Panc1 (cell line): ENCODE results near the gene B4GALNT4. TPM values are rescaled to one million over a fixed set of nuclear protein-coding genes. Genes with fewer than 3 reads are reported as not detected.
A peak's percentile ranks its signal among the peaks of the same experiment; 100 is the strongest.

Experiments used
- ATAC-seq: fragments of 200-7000 bp; cut with Tn5 transposase; 2 replicates; pipeline ENCODE4 v1.9.1; 2020; ENCODE audit warnings: mild to moderate bottlenecking, moderate library complexity
- BruUV-seq: library from RNA; stranded (reverse); fragments of 400-500 nt; replicated peaks from 2 replicates; lab custom pipeline; 2021; lab: Mats Ljungman, UMichigan
- CTCF ChIA-PET: fragments of 300-600 bp; sonication (Branson Sonifier 250); formaldehyde crosslinking; loops from one replicate; lab custom pipeline; 2022; ENCODE audit warnings: antibody characterized with exemption; lab: Charles Lee
- POLR2A ChIA-PET: fragments of 300-600 bp; sonication (Branson Sonifier 250); formaldehyde crosslinking; loops from one replicate; lab custom pipeline; 2022; ENCODE audit warnings: antibody characterized with exemption; lab: Charles Lee
- DNase-seq: peaks from one replicate; pipeline ENCODE4 v3.0.0-alpha.2; 2010; ENCODE audit warnings: low read depth, low spot score
- H3K27ac ChIP-seq: 2 replicates; pipeline ENCODE4 v1.5.1; 2011; ENCODE audit warnings: mild to moderate bottlenecking, low read length, inconsistent platforms
- H3K27me3 ChIP-seq: fragments of 200-500 bp; sonication (Bioruptor generic); 2 replicates; pipeline ENCODE4 v1.6.0; 2014; ENCODE audit warnings: low read length, inconsistent platforms; ENCODE audit not compliant: control insufficient read depth, insufficient read depth
- H3K36me3 ChIP-seq: fragments of 200-500 bp; sonication (Bioruptor generic); 2 replicates; pipeline ENCODE4 v1.5.1; 2014; ENCODE audit warnings: inconsistent platforms, mild to moderate bottlenecking, low read length, moderate library complexity; ENCODE audit not compliant: control insufficient read depth, insufficient read depth
- H3K4me1 ChIP-seq: 2 replicates; pipeline ENCODE4 v1.5.1; 2011; ENCODE audit warnings: inconsistent platforms, mild to moderate bottlenecking, low read length, moderate library complexity; ENCODE audit not compliant: control insufficient read depth, insufficient read depth
- H3K4me3 ChIP-seq, 2 experiments: 2 replicates each; pipeline ENCODE4 v1.5.1; 2011 to 2012; ENCODE audit warnings: low read depth in 2 of 2, low read length in 2 of 2, mild to moderate bottlenecking in 2 of 2, inconsistent platforms in 1 of 2, moderate library complexity in 1 of 2
- H3K9me3 ChIP-seq: fragments of 200-500 bp; sonication (Bioruptor generic); 2 replicates; pipeline ENCODE4 v1.5.1; 2014; ENCODE audit warnings: low read depth, mild to moderate bottlenecking, inconsistent platforms, low read length, moderate library complexity; ENCODE audit not compliant: control insufficient read depth, insufficient read depth
- CTCF ChIP-seq: fragments of 450-650 bp; IDR thresholded peaks from 2 replicates; pipeline ENCODE4 v1.5.1; 2017; ENCODE audit warnings: mild to moderate bottlenecking
- POLR2AphosphoS5 ChIP-seq: IDR thresholded peaks from 2 replicates; pipeline ENCODE4 v1.6.1; 2012; ENCODE audit warnings: mild to moderate bottlenecking, low read depth, low read length, moderate library complexity
- REST ChIP-seq, 2 experiments: IDR thresholded peaks; 2 replicates each; pipeline ENCODE4 v1.6.1; 2011 to 2012; ENCODE audit warnings: low read depth in 2 of 2, control low read depth in 1 of 2, low read length in 1 of 2, mild to moderate bottlenecking in 1 of 2, moderate library complexity in 1 of 2; ENCODE audit not compliant: insufficient read depth in 1 of 2
- SIN3A ChIP-seq: IDR thresholded peaks from 2 replicates; pipeline ENCODE4 v1.6.1; 2012; ENCODE audit warnings: low read depth, mild to moderate bottlenecking, low read length, moderate library complexity, borderline replicate concordance; ENCODE audit not compliant: insufficient read depth
- TCF7L2 ChIP-seq: IDR thresholded peaks from 2 replicates; pipeline ENCODE4 v1.6.1; 2011; ENCODE audit warnings: mild to moderate bottlenecking, low read depth, low read length, inconsistent platforms
- in situ Hi-C: cut with HindIII; loops from 2 replicates; pipeline ENCODE4 v1.10.0; 2016; ENCODE audit warnings: low sequenced_read_pairs, low pct_unique_long_range_greater_than_20kb
- intact Hi-C: fragments of 100-400 bp; cut with micrococcal nuclease; formaldehyde crosslinking; loops from one replicate; pipeline ENCODE4 v1.10.0; 2022; ENCODE audit not compliant: unreplicated experiment
- total RNA-seq: library from RNA; stranded (reverse); gene quantifications from one replicate; pipeline ENCODE4 v1.2.1, GENCODE V29; 2021; ENCODE audit not compliant: unreplicated experiment

The B4GALNT4 gene
- total RNA-seq, 1 experiment from 2014 or later: 122 TPM

- H3K4me1 ChIP-seq: peaks cover 27% of the 10 kb centered on the region
- CTCF ChIA-PET: no interaction called here
- POLR2A ChIA-PET: no interaction called here
- in situ Hi-C loops: no loop called here
- BruUV-seq: TSS peak; percentile 93
- no peaks in the 10 kb centered on the region for H3K9me3 ChIP-seq
- no peaks in the 10 kb centered on the region for H3K27me3 ChIP-seq
- ATAC-seq (no peak), DNase-seq (no peak)
- intact Hi-C loops: loop anchor here (5.0 to 10.0 kb wide), 2 partner anchors 50 to 143 kb away; partner anchors contain the start of gene IFITM2
- H3K27ac ChIP-seq: no peak overlapping the region
- TF ChIP-seq TCF7L2: no peak
- no peak for TF ChIP-seq REST (IDR thresholded peaks at IDR 0.05; ENCODE audit: insufficient read depth in 1 of 2, low read depth in 2 of 2, low read length in 1 of 2)
- TF ChIP-seq SIN3A: no peak
- TF ChIP-seq CTCF: no peak
- no peak for TF ChIP-seq POLR2AphosphoS5
- H3K36me3 ChIP-seq: no peaks in the 10 kb centered on the region
- H3K4me3 ChIP-seq: no peak overlapping the region
Observed at GRCh38 chr11:357582-357981, 11.7 kb upstream of the B4GALNT4 start.

DNA sequence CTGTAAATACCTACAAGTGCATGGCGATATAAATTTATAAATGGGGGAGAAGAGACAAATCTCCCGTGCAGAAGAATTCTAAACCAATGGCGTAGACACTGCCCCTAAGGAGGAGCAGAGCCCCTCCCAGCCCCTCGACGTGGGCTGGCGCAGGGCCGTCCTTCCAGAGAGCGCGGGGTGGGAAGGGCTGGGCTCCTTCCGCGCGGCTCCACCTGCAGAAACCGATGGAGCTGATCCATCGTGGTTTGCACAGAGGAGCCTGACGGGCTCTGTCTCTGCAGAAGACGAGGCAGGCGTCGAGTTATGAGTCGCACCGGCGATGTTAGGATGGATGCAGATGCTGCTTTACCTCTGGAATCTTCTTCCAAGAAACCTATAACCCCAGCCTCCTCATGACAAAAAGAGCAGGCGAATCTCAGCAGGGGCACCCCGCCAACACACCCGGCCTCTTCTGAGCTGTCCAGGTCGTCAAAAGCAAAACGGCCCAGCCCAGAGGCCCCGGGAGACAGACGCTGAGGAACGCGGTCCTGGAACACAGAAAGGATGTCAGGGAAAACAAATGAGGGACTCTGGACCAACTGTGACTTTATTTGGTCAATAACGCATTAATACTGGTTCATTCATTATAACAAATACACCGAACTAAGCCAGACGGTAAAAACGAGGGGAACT lies 11.0 kb upstream of the B4GALNT4 start:
- Histone ChIP-seq H3K36me3 (no peaks in the 10 kb centered on the region), H3K9me3 (no peaks in the 10 kb centered on the region), H3K4me1 (peaks cover 21% of the 10 kb centered on the region), H3K27ac (no peak overlapping the region), H3K27me3 (no peaks in the 10 kb centered on the region), H3K4me3 (no peak overlapping the region)
- TF ChIP-seq SIN3A: no peak
- TF ChIP-seq REST (IDR thresholded peaks at IDR 0.05; ENCODE audit: insufficient read depth in 1 of 2, low read depth in 2 of 2, low read length in 1 of 2): no peak
- no peak; the same call in 1 of the 2 replicates for TF ChIP-seq POLR2AphosphoS5
- TF ChIP-seq TCF7L2: no peak
- TF ChIP-seq CTCF: no peak
- BruUV-seq: no TSS peak
- ATAC-seq (no peak), DNase-seq (no peak)
- ChIA-PET POLR2A (no interaction called here), CTCF (no interaction called here)
- intact Hi-C loops: loop anchor here (5.0 to 10.0 kb wide), 2 partner anchors 51 to 143 kb away; partner anchors contain the start of gene IFITM2
- in situ Hi-C loops: no loop called here
